Tibial nerve (tissue), 4 donors: ENCODE data around the gene ABI1. TPM values are rescaled to one million over a fixed set of nuclear protein-coding genes. Genes with fewer than 3 reads are reported as not detected.

ENCODE experiments used
- DNase-seq, 2 donors: peaks; one replicate each; pipeline ENCODE4 v3.0.0-alpha.2; 2019; ENCODE audit warnings: low spot score in 2 of 2
- H3K27ac ChIP-seq, 4 donors: fragments of 200-600 bp; sonication (generic) in 3 of 4; one replicate each; pipeline ENCODE4 v1.5.1; 2017 to 2019; ENCODE audit warnings: mild to moderate bottlenecking in 1 of 4
- H3K27me3 ChIP-seq, 2 donors: fragments of 200-600 bp; sonication (generic) in 1 of 2; one replicate each; pipeline versions ENCODE4 v1.5.1 to v1.6.0; 2017 to 2019
- H3K36me3 ChIP-seq, 3 donors: fragments of 200-600 bp; sonication (generic); one replicate each; pipeline ENCODE4 v1.5.1; 2018 to 2019
- H3K4me1 ChIP-seq, 4 donors: fragments of 200-600 bp; sonication (generic) in 3 of 4; one replicate each; pipeline ENCODE4 v1.5.1; 2017 to 2019
- H3K4me3 ChIP-seq, 4 donors: fragments of 200-600 bp; sonication (generic) in 3 of 4; one replicate each; pipeline ENCODE4 v1.5.1; 2017 to 2019; ENCODE audit warnings: mild to moderate bottlenecking in 1 of 4, moderate library complexity in 1 of 4
- H3K9me3 ChIP-seq, 4 donors: fragments of 200-600 bp; sonication (generic) in 3 of 4; one replicate each; pipeline ENCODE4 v1.5.1; 2017 to 2019
- CTCF ChIP-seq, 5 experiments: fragments of 200-600 bp in 3 of 5; fragments of 450-650 bp in 2 of 5; sonication (generic) in 3 of 5; IDR thresholded peaks; one replicate each; pipeline ENCODE4 v1.5.1; 2016 to 2019; ENCODE audit warnings: antibody characterized with exemption in 5 of 5, mild to moderate bottlenecking in 3 of 5, moderate library complexity in 2 of 5
- EP300 ChIP-seq, 2 donors: sonication (generic); formaldehyde crosslinking; IDR thresholded peaks; one replicate each; pipeline ENCODE4 v1.6.1; 2017; ENCODE audit warnings: antibody characterized with exemption in 2 of 2, mild to moderate bottlenecking in 1 of 2
- POLR2A ChIP-seq, 2 donors: fragments of 450-650 bp; IDR thresholded peaks; one replicate each; pipeline ENCODE4 v1.6.1; 2017; ENCODE audit warnings: antibody characterized with exemption in 2 of 2, mild to moderate bottlenecking in 2 of 2, moderate library complexity in 2 of 2
- WGBS, 2 donors: methylation state at CpG; one replicate each; pipeline ENCODE4 v1.1.5; 2018; 5-methylcytosine and 5-hydroxymethylcytosine counted together
- small RNA-seq: library from RNA; depleted of rRNA; stranded (forward); fragments of <200 nt; gene quantifications from one replicate; pipeline ENCODE3, GENCODE V24; 2016
- total RNA-seq, 4 donors: library from RNA; depleted of rRNA; stranded (reverse); fragments of >200 nt; gene quantifications; one replicate each; pipeline ENCODE4 v1.1.0, GENCODE V29; 2016

Gene ABI1
- total RNA-seq, 4 donors from 2014 or later, result 25.9 to 32.1 (median 29.9) TPM

- 86 to 91% methylated on average over 2 of the region's 2 CpGs for WGBS, 2 donors
- Histone ChIP-seq H3K9me3 (no peaks in the 10 kb centered on the region), H3K4me3 (no peak overlapping the region)
Observed at GRCh38 chr10:26698909-26699308, 161.8 kb downstream of the ABI1 start.

GRCh38 chr10:26697922-26698608 lies 162.7 kb downstream of the ABI1 start:
- peak overlapping the region in 3 of 4 donors; percentile 52 to 90 (median 90) for H3K27ac ChIP-seq
- peaks cover 0 to 9% (median 0%) of the 10 kb centered on the region in 3 donors for H3K36me3 ChIP-seq
- H3K4me1 ChIP-seq, result peaks cover 0 to 19% (median 3%) of the 10 kb centered on the region in 4 donors
- H3K27me3 ChIP-seq, result peaks cover 0 to 3% of the 10 kb centered on the region in 2 donors
- H3K9me3 ChIP-seq, result no peaks in the 10 kb centered on the region
- TF ChIP-seq POLR2A (IDR thresholded peaks at IDR 0.05) (no peak), CTCF (IDR thresholded peaks at IDR 0.05) (no peak), EP300 (IDR thresholded peaks at IDR 0.05) (no peak)
- DNase-seq, result no peak
- peak overlapping the region; percentile 64 to 99 (median 68) for H3K4me3 ChIP-seq
- 1 to 2% methylated on average over 27 to 42 of the region's 42 CpGs for WGBS, 2 donors

More at GRCh38 chr10:26698909-26699308, 161.8 kb downstream of the ABI1 start:
- no peak for DNase-seq
- Histone ChIP-seq H3K27ac (no peak overlapping the region), H3K27me3 (no peaks in the 10 kb centered on the region), H3K36me3 (peaks cover 0 to 9% (median 0%) of the 10 kb centered on the region in 3 donors), H3K4me1 (peaks cover 0 to 19% (median 3%) of the 10 kb centered on the region in 4 donors)
- TF ChIP-seq EP300 (IDR thresholded peaks at IDR 0.05) (no peak), CTCF (IDR thresholded peaks at IDR 0.05) (no peak), POLR2A (IDR thresholded peaks at IDR 0.05) (no peak)

- H3K9me3 ChIP-seq, result no peaks in the 10 kb centered on the region
- peak; percentile 38 to 45 for DNase-seq
- peaks cover 0 to 5% of the 10 kb centered on the region in 2 donors for H3K27me3 ChIP-seq
- peak within 1 kb of the TSS; percentile 64 to 99 (median 68) for H3K4me3 ChIP-seq
- peaks cover 0 to 2% (median 0%) of the 10 kb centered on the region in 3 donors for H3K36me3 ChIP-seq
- 0% methylated on average over 31 to 39 of the region's 82 CpGs for WGBS, 2 donors
- H3K27ac ChIP-seq, result peak within 1 kb of the TSS; percentile 52 to 90 (median 85)
- peaks cover 0 to 19% (median 3%) of the 10 kb centered on the region in 4 donors for H3K4me1 ChIP-seq
- TF ChIP-seq CTCF (IDR thresholded peaks at IDR 0.05) (peak in 1 of 5 experiments; percentile 9), EP300 (IDR thresholded peaks at IDR 0.05) (peak; percentile 78 to 84), POLR2A (IDR thresholded peaks at IDR 0.05) (peak; percentile 21 to 51)
Observed at GRCh38 chr10:26697163-26697921, 163.4 kb downstream of the ABI1 start, which contains the start of gene PDSS1. Gene PDSS1 (plus strand): TSS chr10:26697701. CDS start chr10:26697712, 11 bp downstream.

- peaks cover 0 to 19% (median 3%) of the 10 kb centered on the region in 4 donors for H3K4me1 ChIP-seq
- H3K36me3 ChIP-seq, result no peaks in the 10 kb centered on the region
- H3K27me3 ChIP-seq, result peaks cover 0 to 5% of the 10 kb centered on the region in 2 donors
- peak overlapping the region; percentile 64 to 99 (median 68) for H3K4me3 ChIP-seq
- 25 to 34% methylated on average over 9 to 11 of the region's 11 CpGs for WGBS, 2 donors
- peak overlapping the region in 3 of 4 donors; percentile 80 to 90 (median 90) for H3K27ac ChIP-seq
- peak in 1 of 2 donors; percentile 70 for DNase-seq
- TF ChIP-seq CTCF (IDR thresholded peaks at IDR 0.05), result no peak
- TF ChIP-seq POLR2A (IDR thresholded peaks at IDR 0.05), result no peak
- no peak for TF ChIP-seq EP300 (IDR thresholded peaks at IDR 0.05)
- H3K9me3 ChIP-seq, result no peaks in the 10 kb centered on the region
Observed at GRCh38 chr10:26696786-26697162, 164.0 kb downstream of the ABI1 start.

Small RNA genes lying within 50 kb of the gene (small RNA-seq; reads per million reads assigned to genes)
- gene RF00191 (not detected), gene RNU6-946P (not detected)

Other genes with a start within 250 kb of the ABI1 start
- 10 to 100 TPM in 1 of 4 donors, 1 to 10 TPM in 3; 2.4 to 15.7 (median 6.6) TPM for gene PDSS1, start 163.3 kb downstream of the ABI1 start, total RNA-seq
- 10 to 100 TPM; 10.7 to 24.3 (median 12.8) TPM for gene ANKRD26, start 239.5 kb upstream of the ABI1 start, total RNA-seq